ENCODE data around the gene ALKBH4. TPM values are rescaled to one million over a fixed set of nuclear protein-coding genes. Genes with fewer than 3 reads are reported as not detected.
"Not testable (repeated sequence)": the region's sequence is repeated elsewhere in the genome, so short reads cannot be mapped to it uniquely, and the experiment has no call there.

The ALKBH4 gene
- total and polyA plus RNA-seq, 2 donors, result 9.7 to 11.8 TPM

GRCh38 chr7:102416406-102416805 is 48.3 kb downstream of the ALKBH4 start:
- Histone ChIP-seq H3K4me1 (ENCODE audit: insufficient read depth) (no peaks in the 10 kb centered on the region), H3K27ac (ENCODE audit: low read depth) (no peak overlapping the region), H3K36me3 (ENCODE audit: insufficient read depth) (no peaks in the 10 kb centered on the region), H3K4me3 (ENCODE audit: low read depth, low read length) (no peak overlapping the region)
- WGBS, result 92% methylated on average over 6 of the region's 6 CpGs
- no peak for DNase-seq (ENCODE audit: extremely low spot score)

- DNase-seq (ENCODE audit: extremely low spot score), result no peak
- WGBS, result 79% methylated on average over 12 of the region's 12 CpGs
- Histone ChIP-seq H3K4me3 (ENCODE audit: low read depth, low read length) (no peak overlapping the region), H3K4me1 (ENCODE audit: insufficient read depth) (no peaks in the 10 kb centered on the region), H3K27ac (ENCODE audit: low read depth) (no peak overlapping the region), H3K36me3 (ENCODE audit: insufficient read depth) (no peaks in the 10 kb centered on the region)
These were observed 48.9 kb downstream of the ALKBH4 start for GRCh38 chr7:102415685-102416225.

GRCh38 chr7:102413611-102414010 is 51.1 kb downstream of the ALKBH4 start:
- no peak overlapping the region for H3K27ac ChIP-seq (ENCODE audit: low read depth)
- H3K4me1 ChIP-seq (ENCODE audit: insufficient read depth), result no peaks in the 10 kb centered on the region
- 97% methylated on average over 4 of the region's 4 CpGs for WGBS
- DNase-seq (ENCODE audit: extremely low spot score), result no peak
- H3K36me3 ChIP-seq (ENCODE audit: insufficient read depth), result no peaks in the 10 kb centered on the region
- H3K4me3 ChIP-seq (ENCODE audit: low read depth, low read length), result no peak overlapping the region

- no peak overlapping the region for H3K27ac ChIP-seq (ENCODE audit: low read depth)
- H3K36me3 ChIP-seq (ENCODE audit: insufficient read depth), result no peaks in the 10 kb centered on the region
- no peak overlapping the region for H3K4me3 ChIP-seq (ENCODE audit: low read depth, low read length)
- no peak for DNase-seq (ENCODE audit: extremely low spot score)
- 84% methylated on average over 5 of the region's 5 CpGs for WGBS
- H3K4me1 ChIP-seq (ENCODE audit: insufficient read depth), result no peaks in the 10 kb centered on the region
These were observed 51.6 kb downstream of the ALKBH4 start for GRCh38 chr7:102413091-102413490.

GRCh38 chr7:102412548-102412947 is 52.1 kb downstream of the ALKBH4 start:
- DNase-seq (ENCODE audit: extremely low spot score), result no peak
- no peak overlapping the region for H3K27ac ChIP-seq (ENCODE audit: low read depth)
- H3K36me3 ChIP-seq (ENCODE audit: insufficient read depth), result no peaks in the 10 kb centered on the region
- H3K4me1 ChIP-seq (ENCODE audit: insufficient read depth), result no peaks in the 10 kb centered on the region
- H3K4me3 ChIP-seq (ENCODE audit: low read depth, low read length), result no peak overlapping the region
- WGBS, result 60% methylated on average over 6 of the region's 6 CpGs

- H3K4me1 ChIP-seq (ENCODE audit: insufficient read depth), result no peaks in the 10 kb centered on the region
- H3K4me3 ChIP-seq (ENCODE audit: low read depth, low read length), result no peak overlapping the region
- no peak overlapping the region for H3K27ac ChIP-seq (ENCODE audit: low read depth)
- H3K36me3 ChIP-seq (ENCODE audit: insufficient read depth), result peaks cover 1% of the 10 kb centered on the region
- 97% methylated on average over 5 of the region's 5 CpGs for WGBS
- no peak for DNase-seq (ENCODE audit: extremely low spot score)
These were observed 53.7 kb downstream of the ALKBH4 start for GRCh38 chr7:102410918-102411317.

GRCh38 chr7:102410123-102410522 is 54.5 kb downstream of the ALKBH4 start:
- 77% methylated on average over 6 of the region's 6 CpGs for WGBS
- Histone ChIP-seq H3K27ac (ENCODE audit: low read depth) (no peak overlapping the region), H3K36me3 (ENCODE audit: insufficient read depth) (peaks cover 2% of the 10 kb centered on the region)

GRCh38 chr7:102409340-102409739 is 55.3 kb downstream of the ALKBH4 start:
- WGBS, result 99% methylated on average over 4 of the region's 4 CpGs
- peaks cover 2% of the 10 kb centered on the region for H3K36me3 ChIP-seq (ENCODE audit: insufficient read depth)
- DNase-seq (ENCODE audit: extremely low spot score), result no peak
- H3K4me3 ChIP-seq (ENCODE audit: low read depth, low read length), result no peak overlapping the region
- H3K27ac ChIP-seq (ENCODE audit: low read depth), result no peak overlapping the region
- H3K4me1 ChIP-seq (ENCODE audit: insufficient read depth), result no peaks in the 10 kb centered on the region

More at GRCh38 chr7:102410123-102410522, 54.5 kb downstream of the ALKBH4 start:
- H3K4me3 ChIP-seq (ENCODE audit: low read depth, low read length), result no peak overlapping the region
- no peaks in the 10 kb centered on the region for H3K4me1 ChIP-seq (ENCODE audit: insufficient read depth)
- no peak for DNase-seq (ENCODE audit: extremely low spot score)

GRCh38 chr7:102408530-102408929 is 56.1 kb downstream of the ALKBH4 start:
- H3K27ac ChIP-seq (ENCODE audit: low read depth); H3K36me3 ChIP-seq (ENCODE audit: insufficient read depth); H3K4me3 ChIP-seq (ENCODE audit: low read depth, low read length); DNase-seq (ENCODE audit: extremely low spot score); H3K4me1 ChIP-seq (ENCODE audit: insufficient read depth): not testable (repeated sequence)
- WGBS, result 97% methylated on average over 6 of the region's 6 CpGs

GRCh38 chr7:102407910-102408309 is 56.8 kb downstream of the ALKBH4 start:
- no peak for DNase-seq (ENCODE audit: extremely low spot score)
- Histone ChIP-seq H3K4me1 (ENCODE audit: insufficient read depth) (no peaks in the 10 kb centered on the region), H3K36me3 (ENCODE audit: insufficient read depth) (peaks cover 2% of the 10 kb centered on the region), H3K27ac (ENCODE audit: low read depth) (no peak overlapping the region), H3K4me3 (ENCODE audit: low read depth, low read length) (no peak overlapping the region)
- 94% methylated on average over 6 of the region's 6 CpGs for WGBS

Other genes starting within 250 kb of the ALKBH4 start
- 1.8 TPM for gene SH2B2, start 178.0 kb downstream of the ALKBH4 start, total RNA-seq
- gene SH2B2, start 178.0 kb downstream of the ALKBH4 start, polyA plus RNA-seq, result 5.3 TPM
- not detected for gene SPDYE6, start 108.4 kb downstream of the ALKBH4 start, total RNA-seq
- not detected for gene SPDYE6, start 108.4 kb downstream of the ALKBH4 start, polyA plus RNA-seq
- gene PRKRIP1, start 68.5 kb downstream of the ALKBH4 start, total RNA-seq, result 15.2 TPM
- 23.8 TPM for gene PRKRIP1, start 68.5 kb downstream of the ALKBH4 start, polyA plus RNA-seq
- gene ORAI2, start 31.3 kb downstream of the ALKBH4 start, total RNA-seq, result 11.5 TPM
- gene ORAI2, start 31.3 kb downstream of the ALKBH4 start, polyA plus RNA-seq, result 13.1 TPM
- 8.6 TPM for gene LRWD1, start 121 bp upstream of the ALKBH4 start, total RNA-seq
- gene LRWD1, start 121 bp upstream of the ALKBH4 start, polyA plus RNA-seq, result 17.5 TPM
- gene POLR2J, start 14.1 kb upstream of the ALKBH4 start, total RNA-seq, result 12.5 TPM
- 71.3 TPM for gene POLR2J, start 14.1 kb upstream of the ALKBH4 start, polyA plus RNA-seq
- 6.1 TPM for gene RASA4B, start 52.9 kb upstream of the ALKBH4 start, total RNA-seq
- 19.9 TPM for gene RASA4B, start 52.9 kb upstream of the ALKBH4 start, polyA plus RNA-seq
- gene UPK3BL2, start 78.8 kb upstream of the ALKBH4 start, total RNA-seq, result 15.4 TPM
- 15.5 TPM for gene UPK3BL2, start 78.8 kb upstream of the ALKBH4 start, polyA plus RNA-seq
- gene SPDYE2, start 86.4 kb upstream of the ALKBH4 start, total RNA-seq, result 0.16 TPM
- 0.14 TPM for gene SPDYE2, start 86.4 kb upstream of the ALKBH4 start, polyA plus RNA-seq
- gene POLR2J3, start 107.7 kb upstream of the ALKBH4 start, total RNA-seq, result 46.1 TPM
- gene POLR2J3, start 107.7 kb upstream of the ALKBH4 start, polyA plus RNA-seq, result 53.4 TPM
- 30.9 TPM for gene RASA4, start 151.9 kb upstream of the ALKBH4 start, total RNA-seq
- 74.3 TPM for gene RASA4, start 151.9 kb upstream of the ALKBH4 start, polyA plus RNA-seq
- gene UPK3BL1, start 177.9 kb upstream of the ALKBH4 start, total RNA-seq, result 135 TPM
- 49.0 TPM for gene UPK3BL1, start 177.9 kb upstream of the ALKBH4 start, polyA plus RNA-seq
- gene SPDYE2B, start 185.5 kb upstream of the ALKBH4 start, total RNA-seq, result not detected
- not detected for gene SPDYE2B, start 185.5 kb upstream of the ALKBH4 start, polyA plus RNA-seq
- gene POLR2J2, start 206.8 kb upstream of the ALKBH4 start, total RNA-seq, result 7.8 TPM
- 0.48 TPM for gene POLR2J2, start 206.8 kb upstream of the ALKBH4 start, polyA plus RNA-seq

Data from urinary bladder (tissue), 4 donors.